ENCODE measurements around the gene NUCB1. TPM values are rescaled to one million over a fixed set of nuclear protein-coding genes. Genes with fewer than 3 reads are reported as not detected.

Gene NUCB1
- total and polyA plus RNA-seq, 9 of the 15 experiments (the other 6 are each of a cell fraction or from before 2014, with no cell fraction given), result 3.1 to 153 (median 71.7) TPM

- FAIRE-seq, result peak; percentile 73
- TF ChIP-seq E2F1 (CRISPR knock-in tag; IDR thresholded peaks at IDR 0.05) (no peak), ZBTB7A (IDR thresholded peaks at IDR 0.05; ENCODE audit: borderline replicate concordance, control insufficient read depth, low read depth, low read length) (peak; percentile 70), ZNF274 (IDR thresholded peaks at IDR 0.05; ENCODE audit: borderline replicate concordance, low read depth, low read length) (no peak), HCFC1 (IDR thresholded peaks at IDR 0.05; ENCODE audit: low read depth, low read length) (no peak), MNT (conservative IDR thresholded peaks at IDR 0.05) (peak; percentile 45 to 54; a peak in 2 of 4 replicates), RBM17 (IDR thresholded peaks at IDR 0.05; ENCODE audit: borderline replicate concordance, low read depth, low read length) (no peak), MED1 (CRISPR knock-in tag; IDR thresholded peaks at IDR 0.05; ENCODE audit: borderline replicate concordance) (no peak), ZBTB26 (CRISPR knock-in tag; IDR thresholded peaks at IDR 0.05) (no peak; the same call in 1 of the 2 replicates), PATZ1 (CRISPR knock-in tag; IDR thresholded peaks at IDR 0.05; ENCODE audit: borderline replicate concordance) (peak; percentile 63; the same call in 1 of the 2 replicates), KLF13 (tag; IDR thresholded peaks at IDR 0.05; ENCODE audit: borderline replicate concordance, low read depth) (no peak), E2F5 (CRISPR knock-in tag; IDR thresholded peaks at IDR 0.05) (no peak)
Measured at GRCh38 chr19:48967346-48968178, 67.5 kb downstream of the NUCB1 start.

More at GRCh38 chr19:48967346-48968178, 67.5 kb downstream of the NUCB1 start:
- peak overlapping the region; percentile 99 for H3K4me2 ChIP-seq (ENCODE audit: insufficient read depth, low read length)
- peak; percentile 11 for ATAC-seq
- peak overlapping the region; percentile 90 to 91; a peak in 3 of 4 replicates for H3K9ac ChIP-seq (ENCODE audit: insufficient read depth in 1 of 2, low read depth in 2 of 2, low read length in 2 of 2)
- ChIA-PET CTCF (ENCODE audit: low intra/inter-chr PET ratio) (interaction anchor here (0.6 kb wide), 1 partner anchor 333 kb away, joined by 3 read pairs; no protein-coding TSS in a partner anchor), POLR2A (interaction anchor here (0.6 to 14.5 kb wide), 39 partner anchors 8 to 567 kb away, joined by 3 to 439 read pairs (median 6); partner anchors contain the start of genes BAX, BCAT2, DHDH and GYS1)
- H3K27me3 ChIP-seq (ENCODE audit: control insufficient read depth in 2 of 2, insufficient read depth in 2 of 2, low read length in 2 of 2), result no peaks in the 10 kb centered on the region
- no peaks in the 10 kb centered on the region for H3K9me1 ChIP-seq (ENCODE audit: control insufficient read depth, insufficient read depth, low read length)
- H3K4me3 ChIP-seq, result peak overlapping the region; percentile 70
- DNase-seq (ENCODE audit: extremely low read depth in 1 of 4, low spot score in 3 of 4), result peak in 1 of 4 experiments; percentile 80
- peaks cover 32 to 54% of the 10 kb centered on the region in 2 experiments for H3K4me1 ChIP-seq (replicated peaks in 1 of 2; ENCODE audit: control insufficient read depth in 2 of 2, insufficient read depth in 2 of 2, low read length in 2 of 2)
- no TSS peak for BruUV-seq (replicated peaks)
- H3K9me3 ChIP-seq (replicated peaks; ENCODE audit: control insufficient read depth, insufficient read depth, low read depth, low read length), result no peaks in the 10 kb centered on the region
- no peak overlapping the region for H2AFZ ChIP-seq (ENCODE audit: low read depth, low read length)
- peaks cover 21% of the 10 kb centered on the region for H4K20me1 ChIP-seq (replicated peaks; ENCODE audit: control insufficient read depth, insufficient read depth, low read length)
- H3K79me2 ChIP-seq (ENCODE audit: control insufficient read depth, insufficient read depth, low read length), result peaks cover 47% of the 10 kb centered on the region
- peak overlapping the region; percentile 82 for H3K27ac ChIP-seq (ENCODE audit: extremely low read depth, low read depth, low read length)
- H3K36me3 ChIP-seq (ENCODE audit: control insufficient read depth, insufficient read depth, low read length), result peaks cover 56% of the 10 kb centered on the region
- in situ Hi-C loops (cut with MboI), result loop anchor here (10.0 kb wide), 1 partner anchor 93 kb away; the partner anchor contains the start of gene PPP1R15A
- WGBS (ENCODE audit: insufficient coverage, low coverage, missing lambda C conversion rate), result 19% methylated on average over 14 of the region's 14 CpGs
- intact Hi-C loops (cut with micrococcal nuclease), result loop anchor here (1.0 to 5.0 kb wide), 3 partner anchors 35 to 94 kb away; partner anchors contain the start of genes DHDH and NUCB1
